ENCODE measurements around the gene CTSH.

The CTSH gene

DNA sequence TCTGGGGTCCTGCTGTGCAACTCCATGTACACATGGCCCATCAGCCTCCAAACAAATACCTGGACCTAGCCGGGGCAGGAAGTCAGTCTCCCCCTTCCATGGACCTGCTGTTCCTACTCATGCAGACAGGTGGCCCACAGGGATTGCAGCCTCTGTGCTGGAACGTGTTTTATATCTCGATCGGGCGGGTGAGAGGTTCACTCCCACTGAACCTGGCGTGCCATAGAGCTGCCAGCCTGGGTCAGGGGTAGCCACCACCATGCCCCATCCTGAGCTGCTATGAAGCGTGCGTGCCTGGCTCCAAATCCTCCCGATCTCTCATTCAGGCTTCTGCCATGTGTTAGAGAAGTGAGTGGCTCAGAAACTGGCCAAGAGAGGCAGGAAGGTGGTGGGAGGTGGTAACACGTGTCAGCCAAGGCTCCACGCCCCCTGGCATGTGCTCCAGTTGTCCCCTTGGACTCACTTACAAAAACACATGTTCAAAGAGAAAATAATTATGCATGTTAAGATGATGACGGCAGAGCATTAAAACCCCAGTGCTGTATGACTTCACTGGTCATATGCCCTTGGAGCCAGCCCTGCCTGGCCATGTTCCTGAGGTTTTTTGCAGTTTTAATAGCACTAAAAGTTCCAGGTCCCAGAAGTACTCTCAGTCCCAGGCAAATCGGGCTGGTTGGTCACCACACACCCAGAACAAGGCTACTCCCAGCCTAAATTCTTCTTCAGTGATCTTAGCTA lies 30.6 kb downstream of the CTSH start:
- TF ChIP-seq, protein P1, sequence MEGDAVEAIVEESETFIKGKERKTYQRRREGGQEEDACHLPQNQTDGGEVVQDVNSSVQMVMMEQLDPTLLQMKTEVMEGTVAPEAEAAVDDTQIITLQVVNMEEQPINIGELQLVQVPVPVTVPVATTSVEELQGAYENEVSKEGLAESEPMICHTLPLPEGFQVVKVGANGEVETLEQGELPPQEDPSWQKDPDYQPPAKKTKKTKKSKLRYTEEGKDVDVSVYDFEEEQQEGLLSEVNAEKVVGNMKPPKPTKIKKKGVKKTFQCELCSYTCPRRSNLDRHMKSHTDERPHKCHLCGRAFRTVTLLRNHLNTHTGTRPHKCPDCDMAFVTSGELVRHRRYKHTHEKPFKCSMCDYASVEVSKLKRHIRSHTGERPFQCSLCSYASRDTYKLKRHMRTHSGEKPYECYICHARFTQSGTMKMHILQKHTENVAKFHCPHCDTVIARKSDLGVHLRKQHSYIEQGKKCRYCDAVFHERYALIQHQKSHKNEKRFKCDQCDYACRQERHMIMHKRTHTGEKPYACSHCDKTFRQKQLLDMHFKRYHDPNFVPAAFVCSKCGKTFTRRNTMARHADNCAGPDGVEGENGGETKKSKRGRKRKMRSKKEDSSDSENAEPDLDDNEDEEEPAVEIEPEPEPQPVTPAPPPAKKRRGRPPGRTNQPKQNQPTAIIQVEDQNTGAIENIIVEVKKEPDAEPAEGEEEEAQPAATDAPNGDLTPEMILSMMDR (IDR thresholded peaks at IDR 0.05) = no peak
- no peak for DNase-seq
- no peak overlapping the region for H3K4me3 Mint-ChIP-seq
- H3K9me3 Mint-ChIP-seq = no peaks in the 10 kb centered on the region
- H3K36me3 Mint-ChIP-seq (ENCODE audit: low read depth) = peaks cover 63% of the 10 kb centered on the region
- H3K27ac Mint-ChIP-seq = peak overlapping the region; percentile 59
- H3K4me1 Mint-ChIP-seq = peaks cover 17% of the 10 kb centered on the region
- peaks cover 2% of the 10 kb centered on the region for H3K27me3 Mint-ChIP-seq (ENCODE audit: low read depth, poor library complexity)

DNA sequence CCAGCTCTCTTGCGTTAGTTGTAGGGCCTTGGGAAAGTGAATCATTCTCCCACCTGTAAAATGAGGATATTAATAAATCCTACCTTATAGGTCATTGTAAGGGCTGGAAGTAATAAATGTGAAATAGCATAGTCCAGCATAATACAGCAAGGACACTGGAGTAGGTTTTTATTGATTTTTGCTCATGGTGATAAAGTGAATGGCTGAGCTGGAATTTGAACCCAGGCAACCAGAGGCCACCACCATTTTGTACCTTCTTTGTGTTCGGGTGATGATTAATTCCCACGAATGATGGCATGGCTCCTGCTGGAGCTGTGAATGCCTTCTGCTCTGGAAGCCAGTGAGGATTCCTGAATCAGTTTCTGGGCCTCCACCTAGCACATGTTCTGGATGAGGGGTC lies 31.8 kb downstream of the CTSH start:
- DNase-seq = no peak
- Mint-ChIP-seq H3K27me3 (ENCODE audit: low read depth, poor library complexity) (peaks cover 2% of the 10 kb centered on the region), H3K4me1 (peaks cover 25% of the 10 kb centered on the region), H3K36me3 (ENCODE audit: low read depth) (peaks cover 59% of the 10 kb centered on the region), H3K4me3 (no peak overlapping the region), H3K27ac (no peak overlapping the region), H3K9me3 (no peaks in the 10 kb centered on the region)
- TF ChIP-seq, protein P1 (IDR thresholded peaks at IDR 0.05) = no peak

DNA sequence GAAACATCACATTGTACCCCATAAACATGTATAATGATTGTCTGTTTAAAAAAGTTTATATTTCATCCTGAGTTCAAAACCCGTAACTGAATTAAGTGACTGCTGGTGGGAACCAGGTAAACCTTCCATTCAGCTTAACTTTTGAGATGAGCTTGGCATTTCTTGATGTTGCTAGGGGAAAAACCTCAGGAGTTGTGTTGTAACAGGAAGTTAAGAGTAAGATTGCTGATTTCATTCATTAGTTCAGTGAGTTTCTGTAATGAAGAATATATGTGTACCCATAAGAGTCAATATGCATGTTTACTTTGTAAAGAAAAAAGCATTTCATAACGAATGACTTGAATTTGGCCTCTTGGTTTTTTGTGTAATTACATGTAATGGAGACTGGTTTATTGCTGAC lies 32.5 kb downstream of the CTSH start:
- Mint-ChIP-seq H3K36me3 (ENCODE audit: low read depth) (peaks cover 57% of the 10 kb centered on the region), H3K4me3 (no peak overlapping the region), H3K27ac (no peak overlapping the region), H3K4me1 (peaks cover 28% of the 10 kb centered on the region), H3K27me3 (ENCODE audit: low read depth, poor library complexity) (peaks cover 2% of the 10 kb centered on the region), H3K9me3 (no peaks in the 10 kb centered on the region)
- no peak for DNase-seq
- TF ChIP-seq, protein P1 (IDR thresholded peaks at IDR 0.05) = no peak

DNA sequence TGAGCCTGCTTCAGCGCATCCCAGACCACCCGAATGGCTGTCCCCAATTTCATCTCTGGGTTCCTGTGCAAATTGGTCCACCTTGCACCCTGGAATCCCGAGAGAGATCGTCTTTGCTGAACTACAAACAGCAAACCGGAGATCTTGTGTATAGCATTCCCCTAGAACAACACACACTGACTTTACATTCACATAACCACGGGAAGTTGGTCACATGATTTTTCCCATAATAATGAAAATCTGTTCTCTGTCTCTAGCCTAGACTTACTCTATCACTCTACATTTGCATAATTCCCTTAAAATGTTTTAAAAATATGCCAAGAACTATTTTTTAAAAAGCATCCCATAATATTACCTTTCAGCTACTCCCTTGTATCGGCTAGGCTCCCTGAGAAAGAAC lies 34.6 kb downstream of the CTSH start:
- H3K27me3 Mint-ChIP-seq (ENCODE audit: low read depth, poor library complexity) = peaks cover 2% of the 10 kb centered on the region
- peaks cover 30% of the 10 kb centered on the region for H3K4me1 Mint-ChIP-seq
- no peak overlapping the region for H3K4me3 Mint-ChIP-seq
- TF ChIP-seq, protein P1 (IDR thresholded peaks at IDR 0.05) = no peak
- no peak overlapping the region for H3K27ac Mint-ChIP-seq
- no peaks in the 10 kb centered on the region for H3K9me3 Mint-ChIP-seq
- DNase-seq = no peak
- peaks cover 57% of the 10 kb centered on the region for H3K36me3 Mint-ChIP-seq (ENCODE audit: low read depth)

DNA sequence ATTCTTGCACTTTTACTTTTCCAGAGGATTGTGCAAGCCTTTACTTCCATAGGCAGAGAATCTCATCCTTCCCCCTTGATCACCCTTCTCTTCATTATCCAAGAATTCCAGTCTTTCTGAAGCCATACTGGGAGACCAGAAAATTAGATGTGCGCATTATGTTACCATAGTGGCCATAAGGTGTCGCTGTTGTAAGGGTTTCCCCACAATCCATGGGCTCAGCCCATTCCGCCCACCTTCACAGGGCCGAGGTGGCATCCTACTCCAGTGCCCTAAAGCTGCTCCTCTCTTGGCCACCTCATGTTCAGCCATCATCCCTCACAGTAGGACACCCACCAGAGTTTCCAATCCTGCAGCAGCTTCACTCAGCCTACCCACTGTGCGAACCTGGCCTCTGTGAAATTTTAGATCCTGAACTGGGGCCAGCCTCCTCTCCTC lies 35.0 kb downstream of the CTSH start:
- Mint-ChIP-seq H3K4me3 (no peak overlapping the region), H3K9me3 (no peaks in the 10 kb centered on the region), H3K27me3 (ENCODE audit: low read depth, poor library complexity) (peaks cover 2% of the 10 kb centered on the region), H3K27ac (no peak overlapping the region), H3K4me1 (peaks cover 33% of the 10 kb centered on the region), H3K36me3 (ENCODE audit: low read depth) (peaks cover 60% of the 10 kb centered on the region)
- TF ChIP-seq, protein P1 (IDR thresholded peaks at IDR 0.05) = peak; percentile 71
- DNase-seq = peak; percentile 62

DNA sequence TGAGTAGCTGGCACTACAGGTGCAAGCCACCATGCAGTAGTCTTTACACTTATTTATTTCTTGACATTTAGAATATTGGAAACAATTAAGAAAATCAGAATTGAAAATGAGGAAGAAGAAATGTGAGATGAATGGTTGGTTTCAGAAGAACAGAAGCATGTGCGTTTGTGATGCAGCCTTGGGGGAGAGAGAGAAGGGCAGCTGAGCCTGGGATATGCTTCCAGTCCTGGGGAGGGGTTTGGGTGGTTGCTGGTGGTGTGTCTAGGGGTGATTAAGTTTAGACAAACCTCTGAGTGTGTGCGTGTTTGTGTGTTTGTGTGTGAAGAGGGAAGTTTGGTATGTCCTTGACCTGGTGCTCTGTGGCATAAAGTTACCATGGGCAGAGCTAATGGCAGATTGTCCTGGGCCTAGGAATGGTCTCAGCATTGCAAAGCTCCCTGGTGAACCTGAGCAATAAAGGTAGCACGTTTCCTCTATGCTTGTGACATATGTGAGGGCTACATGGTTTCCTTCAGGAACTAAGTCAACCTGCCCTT lies 35.6 kb downstream of the CTSH start:
- Mint-ChIP-seq H3K4me3 (no peak overlapping the region), H3K27ac (peak overlapping the region; percentile 31), H3K27me3 (ENCODE audit: low read depth, poor library complexity) (peaks cover 2% of the 10 kb centered on the region), H3K4me1 (peaks cover 36% of the 10 kb centered on the region), H3K9me3 (no peaks in the 10 kb centered on the region), H3K36me3 (ENCODE audit: low read depth) (peaks cover 60% of the 10 kb centered on the region)
- TF ChIP-seq, protein P1 (IDR thresholded peaks at IDR 0.05) = no peak
- no peak for DNase-seq
